ENCODE results near the gene CNTNAP2.

CNTNAP2 gene

DNA sequence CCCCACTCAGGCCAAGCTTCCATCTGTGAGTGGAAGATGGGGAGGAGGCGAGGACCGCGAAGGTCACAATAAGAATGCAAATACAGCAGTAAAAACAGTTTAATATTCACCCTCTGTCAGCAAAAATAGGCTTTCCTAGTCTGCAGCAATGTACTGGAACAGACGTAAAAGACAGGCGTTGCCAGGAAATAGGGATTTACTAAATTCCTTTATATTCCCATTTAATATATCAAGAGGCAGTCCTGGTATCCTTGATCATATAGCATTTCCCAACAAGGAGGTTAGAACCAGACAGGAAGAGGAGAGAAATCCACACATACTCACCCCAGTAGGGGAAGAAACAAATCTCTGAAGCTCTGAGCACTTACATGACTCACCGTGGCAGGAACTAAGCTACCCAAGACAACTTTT is 1419.1 kb downstream of the CNTNAP2 start:
- no peak for FAIRE-seq
- no peak for DNase-seq (ENCODE audit: insufficient read length, low spot score)
- TF ChIP-seq POLR2AphosphoS5 (IDR thresholded peaks at IDR 0.05; ENCODE audit: low read depth, low read length): no peak
- no peak for TF ChIP-seq SPI1 (IDR thresholded peaks at IDR 0.05; ENCODE audit: low read depth, low read length)
- TF ChIP-seq POU2F2 (IDR thresholded peaks at IDR 0.05; ENCODE audit: low read depth, low read length): no peak
- TF ChIP-seq POLR2A (IDR thresholded peaks at IDR 0.05; ENCODE audit: low read depth, low read length): no peak
- TF ChIP-seq TAF1 (IDR thresholded peaks at IDR 0.05; ENCODE audit: low read depth, low read length): no peak
- TF ChIP-seq PAX5 (IDR thresholded peaks at IDR 0.05; ENCODE audit: insufficient read depth, low read length, severe bottlenecking): no peak

GRCh38 chr7:147539685-147540084 is 1423.1 kb downstream of the CNTNAP2 start:
- TF ChIP-seq POLR2AphosphoS5 (IDR thresholded peaks at IDR 0.05; ENCODE audit: low read depth, low read length) (no peak), SPI1 (IDR thresholded peaks at IDR 0.05; ENCODE audit: low read depth, low read length) (no peak), POLR2A (IDR thresholded peaks at IDR 0.05; ENCODE audit: low read depth, low read length) (no peak), POU2F2 (IDR thresholded peaks at IDR 0.05; ENCODE audit: low read depth, low read length) (no peak), TAF1 (IDR thresholded peaks at IDR 0.05; ENCODE audit: low read depth, low read length) (no peak), PAX5 (IDR thresholded peaks at IDR 0.05; ENCODE audit: insufficient read depth, low read length, severe bottlenecking) (no peak)
- FAIRE-seq (no peak), DNase-seq (ENCODE audit: insufficient read length, low spot score) (no peak)

GRCh38 chr7:147540743-147541142 is 1424.1 kb downstream of the CNTNAP2 start:
- DNase-seq (ENCODE audit: insufficient read length, low spot score) (no peak), FAIRE-seq (no peak)
- TF ChIP-seq PAX5 (IDR thresholded peaks at IDR 0.05; ENCODE audit: insufficient read depth, low read length, severe bottlenecking) (no peak), POLR2AphosphoS5 (IDR thresholded peaks at IDR 0.05; ENCODE audit: low read depth, low read length) (no peak), SPI1 (IDR thresholded peaks at IDR 0.05; ENCODE audit: low read depth, low read length) (no peak), POU2F2 (IDR thresholded peaks at IDR 0.05; ENCODE audit: low read depth, low read length) (no peak), POLR2A (IDR thresholded peaks at IDR 0.05; ENCODE audit: low read depth, low read length) (no peak), TAF1 (IDR thresholded peaks at IDR 0.05; ENCODE audit: low read depth, low read length) (no peak)

- no peak for TF ChIP-seq PAX5 (IDR thresholded peaks at IDR 0.05; ENCODE audit: insufficient read depth, low read length, severe bottlenecking)
- FAIRE-seq (no peak), DNase-seq (ENCODE audit: insufficient read length, low spot score) (no peak)
Measured at GRCh38 chr7:147541261-147541660, 1424.7 kb downstream of the CNTNAP2 start.

DNA sequence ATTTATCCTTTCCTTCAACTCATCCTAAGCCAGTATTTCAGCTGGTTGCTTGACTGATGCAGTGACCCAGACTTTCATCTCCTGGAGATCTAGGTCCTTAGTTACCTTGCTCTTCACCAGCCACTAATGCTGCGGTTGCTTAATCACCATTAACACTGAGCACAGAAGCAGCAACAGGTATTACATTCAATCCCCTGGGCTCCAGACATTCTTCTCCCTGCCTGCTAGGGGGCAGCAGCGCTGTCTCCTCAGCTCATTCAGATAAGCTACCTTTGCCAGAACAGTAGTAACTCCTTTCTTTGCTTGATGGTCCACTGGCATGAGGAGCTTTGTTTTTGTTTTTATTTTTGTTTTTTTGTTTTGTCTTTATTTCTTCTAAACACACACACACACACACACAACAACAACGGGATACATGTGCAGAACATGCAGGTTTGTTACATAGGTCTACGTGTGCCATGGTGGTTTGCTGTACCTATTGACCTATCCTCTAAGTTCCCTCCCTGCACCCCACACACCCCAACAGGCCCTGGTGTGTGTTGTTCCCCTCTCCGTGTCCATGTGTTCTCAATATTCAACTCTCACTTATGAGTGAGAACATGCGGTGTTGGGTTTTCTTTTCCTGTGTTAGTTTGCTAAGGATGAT is 1430.8 kb downstream of the CNTNAP2 start:
- FAIRE-seq (no peak), DNase-seq (ENCODE audit: insufficient read length, low spot score) (no peak)
- TF ChIP-seq SPI1 (IDR thresholded peaks at IDR 0.05; ENCODE audit: low read depth, low read length) (no peak), POLR2A (IDR thresholded peaks at IDR 0.05; ENCODE audit: low read depth, low read length) (no peak), TAF1 (IDR thresholded peaks at IDR 0.05; ENCODE audit: low read depth, low read length) (no peak), POLR2AphosphoS5 (IDR thresholded peaks at IDR 0.05; ENCODE audit: low read depth, low read length) (no peak), PAX5 (IDR thresholded peaks at IDR 0.05; ENCODE audit: insufficient read depth, low read length, severe bottlenecking) (no peak), POU2F2 (IDR thresholded peaks at IDR 0.05; ENCODE audit: low read depth, low read length) (no peak)

DNA sequence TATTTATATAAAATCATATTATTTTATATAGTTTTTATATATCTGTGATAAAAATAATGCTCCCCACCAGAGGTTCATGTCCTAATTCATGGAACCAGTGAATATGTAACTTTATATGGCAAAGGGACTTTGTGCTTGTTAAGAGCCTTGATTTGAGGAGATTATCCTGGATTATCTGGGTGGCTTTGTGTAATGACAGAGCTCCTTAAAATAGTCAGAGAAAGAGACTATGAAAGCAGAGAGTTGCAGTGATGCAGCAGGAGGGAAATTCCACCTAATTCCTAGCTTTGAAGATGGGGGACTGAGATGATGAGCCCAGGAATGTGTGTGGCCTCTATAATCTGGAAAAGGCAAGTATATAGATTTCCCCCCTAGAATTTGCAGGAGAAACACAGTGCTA is 1439.7 kb downstream of the CNTNAP2 start:
- no peak for TF ChIP-seq POLR2A (IDR thresholded peaks at IDR 0.05; ENCODE audit: low read depth, low read length)
- TF ChIP-seq SPI1 (IDR thresholded peaks at IDR 0.05; ENCODE audit: low read depth, low read length): no peak
- TF ChIP-seq POLR2AphosphoS5 (IDR thresholded peaks at IDR 0.05; ENCODE audit: low read depth, low read length): no peak
- TF ChIP-seq PAX5 (IDR thresholded peaks at IDR 0.05; ENCODE audit: insufficient read depth, low read length, severe bottlenecking): no peak
- TF ChIP-seq TAF1 (IDR thresholded peaks at IDR 0.05; ENCODE audit: low read depth, low read length): no peak
- no peak for TF ChIP-seq POU2F2 (IDR thresholded peaks at IDR 0.05; ENCODE audit: low read depth, low read length)
- FAIRE-seq: no peak
- DNase-seq (ENCODE audit: insufficient read length, low spot score): no peak

- FAIRE-seq: no peak
- TF ChIP-seq POLR2AphosphoS5 (IDR thresholded peaks at IDR 0.05; ENCODE audit: low read depth, low read length) (no peak), TAF1 (IDR thresholded peaks at IDR 0.05; ENCODE audit: low read depth, low read length) (no peak), POLR2A (IDR thresholded peaks at IDR 0.05; ENCODE audit: low read depth, low read length) (no peak), PAX5 (IDR thresholded peaks at IDR 0.05; ENCODE audit: insufficient read depth, low read length, severe bottlenecking) (no peak), POU2F2 (IDR thresholded peaks at IDR 0.05; ENCODE audit: low read depth, low read length) (no peak), SPI1 (IDR thresholded peaks at IDR 0.05; ENCODE audit: low read depth, low read length) (no peak)
- DNase-seq (ENCODE audit: insufficient read length, low spot score): no peak
Measured at GRCh38 chr7:147563669-147564068, 1447.1 kb downstream of the CNTNAP2 start.

- TF ChIP-seq POU2F2 (IDR thresholded peaks at IDR 0.05; ENCODE audit: low read depth, low read length): no peak
- TF ChIP-seq POLR2AphosphoS5 (IDR thresholded peaks at IDR 0.05; ENCODE audit: low read depth, low read length): no peak
- TF ChIP-seq TAF1 (IDR thresholded peaks at IDR 0.05; ENCODE audit: low read depth, low read length): no peak
- TF ChIP-seq SPI1 (IDR thresholded peaks at IDR 0.05; ENCODE audit: low read depth, low read length): no peak
- no peak for TF ChIP-seq PAX5 (IDR thresholded peaks at IDR 0.05; ENCODE audit: insufficient read depth, low read length, severe bottlenecking)
- TF ChIP-seq POLR2A (IDR thresholded peaks at IDR 0.05; ENCODE audit: low read depth, low read length): no peak
- FAIRE-seq: no peak
Measured at GRCh38 chr7:147564786-147565476, 1448.3 kb downstream of the CNTNAP2 start.

GRCh38 chr7:147567043-147567442 is 1450.4 kb downstream of the CNTNAP2 start:
- DNase-seq (ENCODE audit: insufficient read length, low spot score) (no peak), FAIRE-seq (no peak)
- TF ChIP-seq POLR2A (IDR thresholded peaks at IDR 0.05; ENCODE audit: low read depth, low read length): no peak
- TF ChIP-seq POU2F2 (IDR thresholded peaks at IDR 0.05; ENCODE audit: low read depth, low read length): no peak
- no peak for TF ChIP-seq TAF1 (IDR thresholded peaks at IDR 0.05; ENCODE audit: low read depth, low read length)
- no peak for TF ChIP-seq PAX5 (IDR thresholded peaks at IDR 0.05; ENCODE audit: insufficient read depth, low read length, severe bottlenecking)
- no peak for TF ChIP-seq SPI1 (IDR thresholded peaks at IDR 0.05; ENCODE audit: low read depth, low read length)
- TF ChIP-seq POLR2AphosphoS5 (IDR thresholded peaks at IDR 0.05; ENCODE audit: low read depth, low read length): no peak

More at GRCh38 chr7:147564786-147565476, 1448.3 kb downstream of the CNTNAP2 start:
- DNase-seq (ENCODE audit: insufficient read length, low spot score): no peak
